PC-3 (cell line): ENCODE data around the gene MLKL. TPM values are rescaled to one million over a fixed set of nuclear protein-coding genes. Genes with fewer than 3 reads are reported as not detected.

Source experiments
- ATAC-seq: fragments of 200-7000 bp; cut with Tn5 transposase; 2 replicates; pipeline ENCODE4 v1.9.1; 2020; ENCODE audit warnings: mild to moderate bottlenecking, moderate library complexity
- BruUV-seq: library from RNA; stranded (reverse); fragments of 400-500 nt; replicated peaks from 2 replicates; lab custom pipeline; 2021; lab: Mats Ljungman, UMichigan
- CTCF ChIA-PET: fragments of 300-600 bp; sonication (Branson Sonifier 250); formaldehyde crosslinking; loops from one replicate; lab custom pipeline; 2022; ENCODE audit warnings: antibody characterized with exemption; lab: Charles Lee
- POLR2A ChIA-PET: fragments of 300-600 bp; sonication (Branson Sonifier 250); formaldehyde crosslinking; loops from one replicate; lab custom pipeline; 2022; ENCODE audit warnings: antibody characterized with exemption; ENCODE audit not compliant: unreplicated experiment; lab: Charles Lee
- DNase-seq: peaks from one replicate; pipeline ENCODE4 v3.0.0-alpha.2; 2015
- H2AFZ ChIP-seq: fragments of 300-600 bp; sonication (generic); 2 replicates; pipeline ENCODE4 v1.6.0; 2016; ENCODE audit warnings: antibody characterized with exemption, low read length
- H3F3A ChIP-seq: fragments of 300-600 bp; sonication (generic); one replicate; pipeline ENCODE4 v1.6.0; 2017; ENCODE audit warnings: antibody characterized with exemption, low read length, control low read depth, mild to moderate bottlenecking; ENCODE audit not compliant: unreplicated experiment
- H3K27ac ChIP-seq: fragments of 300-600 bp; sonication (generic); 2 replicates; pipeline ENCODE4 v1.5.1; 2016; ENCODE audit warnings: mild to moderate bottlenecking, low read length
- H3K27me3 ChIP-seq: fragments of 300-600 bp; sonication (generic); 2 replicates; pipeline ENCODE4 v1.6.1; 2016; ENCODE audit warnings: low read length, mixed read lengths
- H3K36me3 ChIP-seq: fragments of 300-600 bp; sonication (generic); 2 replicates; pipeline ENCODE4 v1.6.1; 2016; ENCODE audit warnings: low read depth, mixed run types, low read length, mixed read lengths
- H3K4me1 ChIP-seq: fragments of 300-600 bp; sonication (generic); 2 replicates; pipeline ENCODE4 v1.5.1; 2016; ENCODE audit warnings: low read length; ENCODE audit not compliant: insufficient read depth
- H3K4me2 ChIP-seq: fragments of 300-600 bp; sonication (generic); 2 replicates; pipeline ENCODE4 v1.6.0; 2016; ENCODE audit warnings: low read length
- H3K4me3 ChIP-seq: fragments of 300-600 bp; sonication (generic); 2 replicates; pipeline ENCODE4 v1.5.1; 2016; ENCODE audit warnings: mild to moderate bottlenecking, low read length, mixed read lengths
- H3K79me2 ChIP-seq: fragments of 300-600 bp; sonication (generic); 2 replicates; pipeline ENCODE4 v1.6.1; 2017; ENCODE audit warnings: low read length, mixed read lengths
- H3K9ac ChIP-seq: fragments of 300-600 bp; sonication (generic); 2 replicates; pipeline ENCODE4 v1.6.0; 2016; ENCODE audit warnings: mild to moderate bottlenecking, low read length
- H3K9me2 ChIP-seq: fragments of 300-600 bp; sonication (generic); replicated peaks from 2 replicates; pipeline ENCODE4 v1.6.1; 2016; ENCODE audit warnings: mixed run types, low read length, mixed read lengths
- H3K9me3 ChIP-seq: fragments of 300-600 bp; sonication (generic); 2 replicates; pipeline ENCODE4 v1.6.1; 2016; ENCODE audit warnings: low read length, mixed read lengths
- H4K20me1 ChIP-seq: fragments of 300-600 bp; sonication (generic); 2 replicates; pipeline ENCODE4 v1.6.1; 2016; ENCODE audit warnings: low read length, mixed read lengths
- EZH2 ChIP-seq: fragments of 300-600 bp; sonication (generic); IDR thresholded peaks from one replicate; pipeline ENCODE4 v1.6.1; 2017; ENCODE audit warnings: antibody characterized with exemption, mild to moderate bottlenecking, low read length; ENCODE audit not compliant: unreplicated experiment
- EZH2phosphoT487 ChIP-seq: fragments of 300-600 bp; sonication (generic); IDR thresholded peaks from 2 replicates; pipeline ENCODE4 v1.6.1; 2018; ENCODE audit warnings: mild to moderate bottlenecking, antibody characterized with exemption, low read length, borderline replicate concordance
- intact Hi-C: fragments of 100-400 bp; cut with micrococcal nuclease; formaldehyde crosslinking; loops from 2 replicates; pipeline ENCODE4 v1.9.0; 2023
- total RNA-seq: library from RNA; depleted of rRNA; stranded (reverse); fragments of >200 nt; gene quantifications from 2 replicates; pipeline ENCODE4 v1.2.3, GENCODE V29; 2014
- TF ChIP-seq, protein P1 (sequence below): fragments of 300-600 bp; sonication (generic); conservative IDR thresholded peaks from 2 replicates; pipeline ENCODE4 v1.5.1; 2017; ENCODE audit warnings: antibody characterized with exemption, low read depth, mild to moderate bottlenecking, low read length

The MLKL gene
- total RNA-seq, 1 experiment from 2014 or later, result 30.9 TPM

DNA sequence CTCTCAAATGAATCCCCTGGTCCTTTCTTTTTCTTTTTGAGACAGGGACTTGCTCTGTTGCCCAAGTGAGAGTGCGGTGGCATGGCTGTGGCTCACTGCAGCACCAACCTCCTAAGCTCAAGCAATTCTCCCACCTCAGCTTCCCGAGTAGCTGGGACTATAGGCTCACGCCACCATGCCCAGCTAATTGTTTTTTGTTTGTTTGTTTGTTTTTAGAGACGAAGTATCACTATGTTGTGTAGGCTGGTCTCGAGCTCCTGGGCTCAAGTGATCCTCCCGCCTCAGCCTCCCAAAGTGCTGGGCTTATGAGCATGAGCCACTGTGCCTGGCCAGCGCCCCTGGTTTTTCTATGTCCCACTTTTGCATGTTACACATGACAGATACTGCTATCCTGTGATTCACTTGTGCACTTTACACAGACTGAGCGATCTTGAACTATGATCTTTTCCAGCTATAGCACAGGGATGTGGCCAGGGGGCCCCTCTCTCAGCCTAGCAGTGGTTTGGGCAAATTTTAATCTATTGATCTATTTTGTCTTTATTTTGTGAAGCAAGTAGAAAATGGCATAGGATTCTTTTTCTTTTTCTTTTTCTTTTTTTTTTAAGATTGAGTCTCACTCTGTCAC is 31.3 kb upstream of the MLKL start:
- BruUV-seq, result no TSS peak
- CTCF ChIA-PET, result no interaction called here

DNA sequence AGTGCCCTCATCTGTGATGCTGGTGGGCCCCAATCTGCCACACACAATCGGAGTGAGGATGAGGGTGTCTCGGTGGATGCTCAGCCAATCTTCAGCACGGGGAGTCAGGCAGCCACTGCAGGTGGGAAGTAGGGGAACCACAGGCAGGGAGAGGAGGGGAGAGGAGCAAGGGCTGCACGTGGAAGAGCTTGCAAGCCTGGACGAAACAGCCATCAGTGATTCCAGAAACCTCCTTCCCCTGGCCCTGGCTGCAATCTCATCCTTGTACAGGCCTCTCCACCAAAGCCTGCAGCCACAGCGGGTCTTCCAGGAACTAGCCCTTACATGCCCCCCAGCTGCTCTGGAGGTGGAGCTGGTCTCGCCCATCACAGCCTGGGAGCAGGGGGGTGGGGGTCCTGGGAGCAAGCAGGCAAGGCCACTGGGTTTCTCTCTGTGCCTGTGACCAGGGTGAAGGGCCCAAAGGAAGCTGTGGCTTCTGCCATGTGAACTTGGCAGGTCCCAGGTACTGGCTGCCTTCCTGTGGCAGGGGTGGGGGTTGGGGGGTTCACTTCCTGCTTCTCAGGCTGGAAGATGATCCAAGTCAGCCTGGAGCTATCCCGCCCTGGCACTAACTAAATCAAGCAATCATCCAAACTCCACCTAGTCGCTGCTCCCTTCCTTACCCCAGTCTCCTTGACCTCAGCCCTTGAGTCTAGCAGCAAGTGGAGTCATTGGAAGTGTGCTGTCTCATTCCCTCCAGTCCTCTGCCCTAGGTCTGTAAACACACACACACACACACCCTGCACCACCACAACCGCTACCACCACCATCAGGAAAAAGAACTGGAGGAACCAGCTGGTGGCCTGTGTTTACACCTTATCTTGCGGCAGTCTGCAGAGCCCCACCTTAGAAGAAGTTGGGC is 29.4 kb upstream of the MLKL start:
- CTCF ChIA-PET, result no interaction called here

More for the DNA sequence above, 31.3 kb upstream of the MLKL start:
- POLR2A ChIA-PET, result no interaction called here
- Histone ChIP-seq H4K20me1 (no peaks in the 10 kb centered on the region), H3K9me3 (no peaks in the 10 kb centered on the region), H3K4me3 (no peak overlapping the region), H3K36me3 (no peaks in the 10 kb centered on the region), H3K9ac (no peak overlapping the region), H3K79me2 (no peaks in the 10 kb centered on the region), H3K4me1 (peaks cover 26% of the 10 kb centered on the region), H3F3A (no peaks in the 10 kb centered on the region), H3K4me2 (no peak overlapping the region), H3K9me2 (no peaks in the 10 kb centered on the region), H3K27me3 (no peaks in the 10 kb centered on the region), H3K27ac (no peak overlapping the region), H2AFZ (no peak overlapping the region)
- intact Hi-C loops, result no loop called here
- ATAC-seq (no peak), DNase-seq (no peak)
- TF ChIP-seq EZH2phosphoT487, result no peak
- no peak for TF ChIP-seq EZH2
- TF ChIP-seq, protein P1, sequence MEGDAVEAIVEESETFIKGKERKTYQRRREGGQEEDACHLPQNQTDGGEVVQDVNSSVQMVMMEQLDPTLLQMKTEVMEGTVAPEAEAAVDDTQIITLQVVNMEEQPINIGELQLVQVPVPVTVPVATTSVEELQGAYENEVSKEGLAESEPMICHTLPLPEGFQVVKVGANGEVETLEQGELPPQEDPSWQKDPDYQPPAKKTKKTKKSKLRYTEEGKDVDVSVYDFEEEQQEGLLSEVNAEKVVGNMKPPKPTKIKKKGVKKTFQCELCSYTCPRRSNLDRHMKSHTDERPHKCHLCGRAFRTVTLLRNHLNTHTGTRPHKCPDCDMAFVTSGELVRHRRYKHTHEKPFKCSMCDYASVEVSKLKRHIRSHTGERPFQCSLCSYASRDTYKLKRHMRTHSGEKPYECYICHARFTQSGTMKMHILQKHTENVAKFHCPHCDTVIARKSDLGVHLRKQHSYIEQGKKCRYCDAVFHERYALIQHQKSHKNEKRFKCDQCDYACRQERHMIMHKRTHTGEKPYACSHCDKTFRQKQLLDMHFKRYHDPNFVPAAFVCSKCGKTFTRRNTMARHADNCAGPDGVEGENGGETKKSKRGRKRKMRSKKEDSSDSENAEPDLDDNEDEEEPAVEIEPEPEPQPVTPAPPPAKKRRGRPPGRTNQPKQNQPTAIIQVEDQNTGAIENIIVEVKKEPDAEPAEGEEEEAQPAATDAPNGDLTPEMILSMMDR, result no peak

More for the DNA sequence above, 29.4 kb upstream of the MLKL start:
- intact Hi-C loops, result no loop called here
- Histone ChIP-seq H3K9me3 (no peaks in the 10 kb centered on the region), H3K9ac (peak overlapping the region; percentile 38), H3K4me2 (0 out of 2 replicates have a peak overlapping the region, but pooled peaks have one; percentile 25), H3K9me2 (no peaks in the 10 kb centered on the region), H2AFZ (no peak overlapping the region), H3K27me3 (no peaks in the 10 kb centered on the region), H3F3A (no peaks in the 10 kb centered on the region), H4K20me1 (no peaks in the 10 kb centered on the region), H3K79me2 (no peaks in the 10 kb centered on the region), H3K36me3 (no peaks in the 10 kb centered on the region), H3K4me1 (peaks cover 17% of the 10 kb centered on the region), H3K4me3 (no peak overlapping the region), H3K27ac (peak overlapping the region; percentile 79)
- BruUV-seq, result no TSS peak
- DNase-seq (peak; percentile 50), ATAC-seq (peak; percentile 78)
- POLR2A ChIA-PET, result interaction anchor here (0.6 kb wide), 1 partner anchor 138 kb away, joined by 6 read pairs; no protein-coding TSS in a partner anchor
- TF ChIP-seq, protein P1, result no peak
- TF ChIP-seq EZH2phosphoT487 (no peak), EZH2 (no peak)
